Measurements from ENCODE around the gene HOXB3. TPM values are rescaled to one million over a fixed set of nuclear protein-coding genes. Genes with fewer than 3 reads are reported as not detected.

HOXB3 gene
- total RNA-seq, 1 donor from 2014 or later, result 0.57 TPM

- Mint-ChIP-seq H3K9me3 (ENCODE audit: low read depth) (peaks cover 2% of the 10 kb centered on the region), H3K27me3 (ENCODE audit: low read depth) (peaks cover 92% of the 10 kb centered on the region), H3K4me1 (ENCODE audit: low read depth) (peaks cover 6% of the 10 kb centered on the region), H3K27ac (ENCODE audit: unreplicated experiment) (no peak overlapping the region), H3K4me3 (ENCODE audit: unreplicated experiment) (no peak overlapping the region), H3K36me3 (ENCODE audit: low read depth) (peaks cover 1% of the 10 kb centered on the region)
- no peak for DNase-seq (ENCODE audit: low spot score)
- TF ChIP-seq CTCF (IDR thresholded peaks at IDR 0.05), result no peak
These were observed 11.7 kb upstream of the HOXB3 start for GRCh38 chr17:48601539-48602425.

GRCh38 chr17:48601207-48601538 is 11.1 kb upstream of the HOXB3 start:
- peaks cover 92% of the 10 kb centered on the region for H3K27me3 Mint-ChIP-seq (ENCODE audit: low read depth)
- peaks cover 10% of the 10 kb centered on the region for H3K4me1 Mint-ChIP-seq (ENCODE audit: low read depth)
- no peak for DNase-seq (ENCODE audit: low spot score)
- no peak for TF ChIP-seq CTCF (IDR thresholded peaks at IDR 0.05)
- H3K27ac Mint-ChIP-seq (ENCODE audit: unreplicated experiment), result no peak overlapping the region
- peaks cover 2% of the 10 kb centered on the region for H3K9me3 Mint-ChIP-seq (ENCODE audit: low read depth)
- peaks cover 3% of the 10 kb centered on the region for H3K36me3 Mint-ChIP-seq (ENCODE audit: low read depth)
- H3K4me3 Mint-ChIP-seq (ENCODE audit: unreplicated experiment), result no peak overlapping the region

- no peak for DNase-seq (ENCODE audit: low spot score)
- H3K9me3 Mint-ChIP-seq (ENCODE audit: low read depth), result peaks cover 2% of the 10 kb centered on the region
- TF ChIP-seq CTCF (IDR thresholded peaks at IDR 0.05), result no peak
- H3K27me3 Mint-ChIP-seq (ENCODE audit: low read depth), result peaks cover 93% of the 10 kb centered on the region
- peaks cover 10% of the 10 kb centered on the region for H3K4me1 Mint-ChIP-seq (ENCODE audit: low read depth)
- H3K27ac Mint-ChIP-seq (ENCODE audit: unreplicated experiment), result no peak overlapping the region
- no peak overlapping the region for H3K4me3 Mint-ChIP-seq (ENCODE audit: unreplicated experiment)
- H3K36me3 Mint-ChIP-seq (ENCODE audit: low read depth), result peaks cover 3% of the 10 kb centered on the region
These were observed 10.4 kb upstream of the HOXB3 start for GRCh38 chr17:48600244-48601098.

- no peak overlapping the region for H3K4me3 Mint-ChIP-seq (ENCODE audit: unreplicated experiment)
- H3K36me3 Mint-ChIP-seq (ENCODE audit: low read depth), result peaks cover 2% of the 10 kb centered on the region
- TF ChIP-seq CTCF (IDR thresholded peaks at IDR 0.05), result no peak
- DNase-seq (ENCODE audit: low spot score), result no peak
- peaks cover 2% of the 10 kb centered on the region for H3K9me3 Mint-ChIP-seq (ENCODE audit: low read depth)
- H3K4me1 Mint-ChIP-seq (ENCODE audit: low read depth), result peaks cover 10% of the 10 kb centered on the region
- H3K27ac Mint-ChIP-seq (ENCODE audit: unreplicated experiment), result no peak overlapping the region
- H3K27me3 Mint-ChIP-seq (ENCODE audit: low read depth), result peaks cover 94% of the 10 kb centered on the region
These were observed 9.3 kb upstream of the HOXB3 start for GRCh38 chr17:48599354-48599753.

- no peak overlapping the region for H3K27ac Mint-ChIP-seq (ENCODE audit: unreplicated experiment)
- peaks cover 96% of the 10 kb centered on the region for H3K27me3 Mint-ChIP-seq (ENCODE audit: low read depth)
- H3K9me3 Mint-ChIP-seq (ENCODE audit: low read depth), result peaks cover 2% of the 10 kb centered on the region
These were observed 8.7 kb upstream of the HOXB3 start for GRCh38 chr17:48598736-48599135.

More at GRCh38 chr17:48598736-48599135, 8.7 kb upstream of the HOXB3 start:
- TF ChIP-seq CTCF (IDR thresholded peaks at IDR 0.05), result no peak
- Mint-ChIP-seq H3K4me1 (ENCODE audit: low read depth) (peaks cover 13% of the 10 kb centered on the region), H3K36me3 (ENCODE audit: low read depth) (peaks cover 2% of the 10 kb centered on the region), H3K4me3 (ENCODE audit: unreplicated experiment) (no peak overlapping the region)
- no peak for DNase-seq (ENCODE audit: low spot score)
